Measurements from ENCODE around the gene LRMDA.

DNA sequence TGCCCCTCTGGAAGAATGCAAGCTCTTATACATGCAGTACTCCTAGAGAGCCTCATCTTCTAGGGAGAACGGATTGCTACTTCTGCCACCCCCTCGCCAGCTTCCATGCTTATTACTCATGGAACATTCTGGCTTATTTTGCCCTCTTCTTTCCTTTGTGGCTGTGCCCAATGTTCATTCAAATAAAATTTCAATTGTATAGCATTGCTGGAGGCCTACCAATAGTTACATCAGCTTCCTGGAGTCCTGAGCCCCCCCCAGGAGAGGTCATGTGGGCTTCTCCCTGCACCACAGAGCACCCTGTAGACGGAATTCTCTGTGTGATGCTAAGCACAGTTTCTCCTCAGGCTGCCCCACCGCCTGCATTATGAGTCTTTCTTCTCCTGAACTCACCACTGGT, 1112.2 kb downstream of the LRMDA start:
- TF ChIP-seq, protein P1, sequence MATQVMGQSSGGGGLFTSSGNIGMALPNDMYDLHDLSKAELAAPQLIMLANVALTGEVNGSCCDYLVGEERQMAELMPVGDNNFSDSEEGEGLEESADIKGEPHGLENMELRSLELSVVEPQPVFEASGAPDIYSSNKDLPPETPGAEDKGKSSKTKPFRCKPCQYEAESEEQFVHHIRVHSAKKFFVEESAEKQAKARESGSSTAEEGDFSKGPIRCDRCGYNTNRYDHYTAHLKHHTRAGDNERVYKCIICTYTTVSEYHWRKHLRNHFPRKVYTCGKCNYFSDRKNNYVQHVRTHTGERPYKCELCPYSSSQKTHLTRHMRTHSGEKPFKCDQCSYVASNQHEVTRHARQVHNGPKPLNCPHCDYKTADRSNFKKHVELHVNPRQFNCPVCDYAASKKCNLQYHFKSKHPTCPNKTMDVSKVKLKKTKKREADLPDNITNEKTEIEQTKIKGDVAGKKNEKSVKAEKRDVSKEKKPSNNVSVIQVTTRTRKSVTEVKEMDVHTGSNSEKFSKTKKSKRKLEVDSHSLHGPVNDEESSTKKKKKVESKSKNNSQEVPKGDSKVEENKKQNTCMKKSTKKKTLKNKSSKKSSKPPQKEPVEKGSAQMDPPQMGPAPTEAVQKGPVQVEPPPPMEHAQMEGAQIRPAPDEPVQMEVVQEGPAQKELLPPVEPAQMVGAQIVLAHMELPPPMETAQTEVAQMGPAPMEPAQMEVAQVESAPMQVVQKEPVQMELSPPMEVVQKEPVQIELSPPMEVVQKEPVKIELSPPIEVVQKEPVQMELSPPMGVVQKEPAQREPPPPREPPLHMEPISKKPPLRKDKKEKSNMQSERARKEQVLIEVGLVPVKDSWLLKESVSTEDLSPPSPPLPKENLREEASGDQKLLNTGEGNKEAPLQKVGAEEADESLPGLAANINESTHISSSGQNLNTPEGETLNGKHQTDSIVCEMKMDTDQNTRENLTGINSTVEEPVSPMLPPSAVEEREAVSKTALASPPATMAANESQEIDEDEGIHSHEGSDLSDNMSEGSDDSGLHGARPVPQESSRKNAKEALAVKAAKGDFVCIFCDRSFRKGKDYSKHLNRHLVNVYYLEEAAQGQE (IDR thresholded peaks at IDR 0.05; ENCODE audit: low read depth), result no peak
- no peak for TF ChIP-seq YY1 (IDR thresholded peaks at IDR 0.05; ENCODE audit: low read depth)
- no peak for TF ChIP-seq EP300 (IDR thresholded peaks at IDR 0.05; ENCODE audit: borderline replicate concordance)
- no peak for TF ChIP-seq EGR1 (IDR thresholded peaks at IDR 0.05)
- TF ChIP-seq CEBPB (IDR thresholded peaks at IDR 0.05), result no peak
- TF ChIP-seq TAF1 (IDR thresholded peaks at IDR 0.05; ENCODE audit: low read depth), result no peak

Measured in Ishikawa (cell line).